ENCODE data around the gene CMSS1. TPM values are rescaled to one million over a fixed set of nuclear protein-coding genes. Genes with fewer than 3 reads are reported as not detected.

The CMSS1 gene
- total RNA-seq, 5 donors from 2014 or later (not counting 1 experiment from before 2014, with no cell fraction given): 16.2 to 22.0 (median 18.3) TPM

DNA sequence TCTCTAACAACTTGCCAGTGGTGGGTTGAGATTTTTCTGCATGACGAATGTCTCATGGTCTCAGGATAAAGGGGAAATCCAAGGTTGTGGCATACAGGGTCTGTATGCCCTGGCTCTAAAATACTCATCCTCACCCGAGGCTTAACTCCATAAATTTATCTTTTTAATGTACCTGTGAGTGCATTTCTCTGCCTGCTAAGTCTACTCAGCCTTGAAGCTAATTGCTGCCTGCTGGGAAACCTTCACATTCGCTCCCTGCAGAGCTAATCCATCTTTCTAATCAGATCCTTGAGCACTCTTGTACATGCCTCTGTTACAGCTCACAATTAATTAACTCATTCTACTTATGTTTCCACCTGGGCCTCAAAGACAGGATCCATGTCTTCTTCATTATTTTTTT lies 93.8 kb downstream of the CMSS1 start:
- Histone ChIP-seq H3K9me3 (no peaks in the 10 kb centered on the region), H3K4me3 (ENCODE audit: control insufficient read depth in 1 of 2, extremely low read depth in 1 of 2, low read length in 1 of 2) (no peak overlapping the region), H3K36me3 (ENCODE audit: control insufficient read depth in 2 of 2, extremely low read depth in 1 of 2, insufficient read depth in 1 of 2, low read length in 1 of 2) (no peaks in the 10 kb centered on the region), H3K27ac (ENCODE audit: low read length) (no peak overlapping the region), H3K27me3 (replicated peaks in 1 of 2; ENCODE audit: control insufficient read depth in 2 of 2, extremely low read depth in 1 of 2, insufficient read depth in 2 of 2, low read length in 1 of 2) (no peaks in the 10 kb centered on the region), H3K4me1 (ENCODE audit: control insufficient read depth in 1 of 2, extremely low read depth in 1 of 2, insufficient read depth in 2 of 2, low read length in 2 of 2) (no peaks in the 10 kb centered on the region)
- Mint-ChIP-seq H3K4me3 (no peak overlapping the region), H3K27ac (no peak overlapping the region), H3K27me3 (no peaks in the 10 kb centered on the region), H3K36me3 (peaks cover 31% of the 10 kb centered on the region), H3K9me3 (no peaks in the 10 kb centered on the region), H3K4me1 (peaks cover 0 to 2% (median 1%) of the 10 kb centered on the region in 3 donors)
- ChIA-PET CTCF (no interaction called here), POLR2A (interaction anchor here in 1 of 2 donors (0.6 kb wide), 1 partner anchor 187 kb away, joined by 4 read pairs; no protein-coding TSS in a partner anchor)
- DNase-seq: no peak
- WGBS (ENCODE audit: insufficient coverage): 82% methylated on average over 1 of the region's 3 CpGs
- ATAC-seq (replicated peaks in 1 of 4): no peak

DNA sequence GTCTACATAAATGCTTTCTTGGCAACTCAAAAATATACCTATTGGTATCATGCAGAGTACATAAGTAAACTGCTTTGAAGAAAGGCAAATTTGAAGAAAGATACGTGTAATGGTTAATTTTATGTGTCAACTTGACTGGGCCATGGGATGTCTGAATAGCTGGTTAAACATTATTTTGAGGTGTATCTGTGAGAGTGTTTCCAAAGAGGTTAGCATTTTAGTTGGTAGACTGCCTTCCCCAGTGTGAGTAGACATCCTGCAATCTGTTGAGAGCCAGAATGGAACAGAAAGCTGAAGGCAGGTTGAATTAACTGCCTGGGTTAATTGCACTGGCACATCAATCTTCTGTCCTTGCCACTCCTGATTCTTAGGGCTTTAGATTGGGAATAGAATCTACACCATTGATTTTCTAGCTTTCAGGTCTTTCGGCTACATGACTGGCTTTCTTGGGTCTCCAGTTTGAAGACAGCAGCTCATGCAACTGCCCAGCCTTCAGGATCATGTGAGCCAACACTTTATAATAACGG lies 98.3 kb downstream of the CMSS1 start:
- no peaks in the 10 kb centered on the region for H3K4me1 ChIP-seq (ENCODE audit: control insufficient read depth in 1 of 2, extremely low read depth in 1 of 2, insufficient read depth in 2 of 2, low read length in 2 of 2)
- H3K36me3 Mint-ChIP-seq: peaks cover 36% of the 10 kb centered on the region
- H3K27ac Mint-ChIP-seq: no peak overlapping the region
- CTCF ChIA-PET: no interaction called here
- no peaks in the 10 kb centered on the region for H3K9me3 ChIP-seq
- H3K36me3 ChIP-seq (ENCODE audit: control insufficient read depth in 2 of 2, extremely low read depth in 1 of 2, insufficient read depth in 1 of 2, low read length in 1 of 2): no peaks in the 10 kb centered on the region
- no peak overlapping the region for H3K4me3 Mint-ChIP-seq
- no peak overlapping the region for H3K4me3 ChIP-seq (ENCODE audit: control insufficient read depth in 1 of 2, extremely low read depth in 1 of 2, low read length in 1 of 2)
- H3K27ac ChIP-seq (ENCODE audit: low read length): no peak overlapping the region
- POLR2A ChIA-PET: interaction anchor here in 1 of 2 donors (0.6 kb wide), 1 partner anchor 43 kb away, joined by 3 read pairs; no protein-coding TSS in a partner anchor
- no peaks in the 10 kb centered on the region for H3K9me3 Mint-ChIP-seq
- 100% methylated on average over 2 of the region's 3 CpGs for WGBS (ENCODE audit: insufficient coverage)
- H3K27me3 Mint-ChIP-seq: no peaks in the 10 kb centered on the region
- H3K4me1 Mint-ChIP-seq: peaks cover 0 to 4% (median 4%) of the 10 kb centered on the region in 3 donors
- DNase-seq (no peak), ATAC-seq (replicated peaks in 1 of 4) (no peak)
- H3K27me3 ChIP-seq (replicated peaks in 1 of 2; ENCODE audit: control insufficient read depth in 2 of 2, extremely low read depth in 1 of 2, insufficient read depth in 2 of 2, low read length in 1 of 2): no peaks in the 10 kb centered on the region

DNA sequence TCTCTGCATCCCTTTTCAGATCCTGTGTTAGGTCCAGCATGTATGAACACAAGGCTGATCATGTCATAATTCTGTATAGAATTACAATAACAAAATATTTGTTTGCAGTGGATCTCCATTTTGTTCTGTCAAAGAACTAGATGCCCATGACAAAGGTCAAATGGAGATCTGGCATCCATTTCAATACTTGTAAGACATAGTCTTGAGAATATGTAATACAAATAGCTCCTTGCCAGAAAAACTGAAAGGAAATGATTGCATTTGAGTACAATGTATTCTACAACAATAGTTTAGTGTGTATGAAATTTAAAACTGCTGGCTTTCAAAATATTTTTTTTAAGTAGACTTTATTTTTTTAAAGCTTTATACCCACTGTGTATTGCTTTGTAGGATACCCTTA lies 101.1 kb downstream of the CMSS1 start:
- POLR2A ChIA-PET: no interaction called here
- Histone ChIP-seq H3K4me1 (ENCODE audit: control insufficient read depth in 1 of 2, extremely low read depth in 1 of 2, insufficient read depth in 2 of 2, low read length in 2 of 2) (no peaks in the 10 kb centered on the region), H3K4me3 (ENCODE audit: control insufficient read depth in 1 of 2, extremely low read depth in 1 of 2, low read length in 1 of 2) (no peak overlapping the region), H3K36me3 (ENCODE audit: control insufficient read depth in 2 of 2, extremely low read depth in 1 of 2, insufficient read depth in 1 of 2, low read length in 1 of 2) (no peaks in the 10 kb centered on the region), H3K27me3 (replicated peaks in 1 of 2; ENCODE audit: control insufficient read depth in 2 of 2, extremely low read depth in 1 of 2, insufficient read depth in 2 of 2, low read length in 1 of 2) (no peaks in the 10 kb centered on the region), H3K27ac (ENCODE audit: low read length) (no peak overlapping the region), H3K9me3 (no peaks in the 10 kb centered on the region)
- ATAC-seq (replicated peaks in 1 of 4) (no peak), DNase-seq (no peak)
- H3K36me3 Mint-ChIP-seq: peaks cover 33% of the 10 kb centered on the region
- no peak overlapping the region for H3K4me3 Mint-ChIP-seq
- H3K4me1 Mint-ChIP-seq: peaks cover 0 to 6% (median 5%) of the 10 kb centered on the region in 3 donors
- H3K9me3 Mint-ChIP-seq: peaks cover 0 to 3% (median 0%) of the 10 kb centered on the region in 3 donors
- no peak overlapping the region for H3K27ac Mint-ChIP-seq
- H3K27me3 Mint-ChIP-seq: no peaks in the 10 kb centered on the region
- CTCF ChIA-PET: no interaction called here

DNA sequence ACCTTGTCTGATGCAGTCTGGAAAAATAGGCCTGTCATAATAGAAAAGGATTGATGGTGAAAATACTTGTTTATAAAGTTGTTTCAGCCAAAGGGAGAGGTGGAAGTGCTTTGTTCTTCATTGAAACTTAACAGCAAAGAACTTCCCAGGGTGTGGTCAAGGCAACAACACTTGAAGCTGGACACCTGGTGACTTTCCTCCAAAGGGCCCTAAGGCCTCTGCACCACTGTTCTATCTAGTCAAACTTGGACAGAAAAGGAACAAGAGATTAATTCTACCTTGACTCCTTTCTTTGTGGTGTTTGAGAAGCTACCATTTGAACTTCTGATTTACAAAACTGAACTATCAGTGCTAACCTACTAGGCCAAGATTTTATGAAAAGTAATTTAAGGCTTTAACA lies 102.0 kb downstream of the CMSS1 start:
- Mint-ChIP-seq H3K9me3 (peaks cover 0 to 5% (median 0%) of the 10 kb centered on the region in 3 donors), H3K36me3 (peaks cover 31% of the 10 kb centered on the region), H3K4me1 (peaks cover 0 to 6% (median 5%) of the 10 kb centered on the region in 3 donors), H3K27ac (no peak overlapping the region), H3K27me3 (no peaks in the 10 kb centered on the region), H3K4me3 (no peak overlapping the region)
- no peak overlapping the region for H3K27ac ChIP-seq (ENCODE audit: low read length)
- H3K36me3 ChIP-seq (ENCODE audit: control insufficient read depth in 2 of 2, extremely low read depth in 1 of 2, insufficient read depth in 1 of 2, low read length in 1 of 2): no peaks in the 10 kb centered on the region
- CTCF ChIA-PET: no interaction called here
- ATAC-seq (replicated peaks in 1 of 4) (no peak), DNase-seq (no peak)
- POLR2A ChIA-PET: no interaction called here
- H3K27me3 ChIP-seq (replicated peaks in 1 of 2; ENCODE audit: control insufficient read depth in 2 of 2, extremely low read depth in 1 of 2, insufficient read depth in 2 of 2, low read length in 1 of 2): no peaks in the 10 kb centered on the region
- no peaks in the 10 kb centered on the region for H3K4me1 ChIP-seq (ENCODE audit: control insufficient read depth in 1 of 2, extremely low read depth in 1 of 2, insufficient read depth in 2 of 2, low read length in 2 of 2)
- no peaks in the 10 kb centered on the region for H3K9me3 ChIP-seq
- H3K4me3 ChIP-seq (ENCODE audit: control insufficient read depth in 1 of 2, extremely low read depth in 1 of 2, low read length in 1 of 2): no peak overlapping the region

DNA sequence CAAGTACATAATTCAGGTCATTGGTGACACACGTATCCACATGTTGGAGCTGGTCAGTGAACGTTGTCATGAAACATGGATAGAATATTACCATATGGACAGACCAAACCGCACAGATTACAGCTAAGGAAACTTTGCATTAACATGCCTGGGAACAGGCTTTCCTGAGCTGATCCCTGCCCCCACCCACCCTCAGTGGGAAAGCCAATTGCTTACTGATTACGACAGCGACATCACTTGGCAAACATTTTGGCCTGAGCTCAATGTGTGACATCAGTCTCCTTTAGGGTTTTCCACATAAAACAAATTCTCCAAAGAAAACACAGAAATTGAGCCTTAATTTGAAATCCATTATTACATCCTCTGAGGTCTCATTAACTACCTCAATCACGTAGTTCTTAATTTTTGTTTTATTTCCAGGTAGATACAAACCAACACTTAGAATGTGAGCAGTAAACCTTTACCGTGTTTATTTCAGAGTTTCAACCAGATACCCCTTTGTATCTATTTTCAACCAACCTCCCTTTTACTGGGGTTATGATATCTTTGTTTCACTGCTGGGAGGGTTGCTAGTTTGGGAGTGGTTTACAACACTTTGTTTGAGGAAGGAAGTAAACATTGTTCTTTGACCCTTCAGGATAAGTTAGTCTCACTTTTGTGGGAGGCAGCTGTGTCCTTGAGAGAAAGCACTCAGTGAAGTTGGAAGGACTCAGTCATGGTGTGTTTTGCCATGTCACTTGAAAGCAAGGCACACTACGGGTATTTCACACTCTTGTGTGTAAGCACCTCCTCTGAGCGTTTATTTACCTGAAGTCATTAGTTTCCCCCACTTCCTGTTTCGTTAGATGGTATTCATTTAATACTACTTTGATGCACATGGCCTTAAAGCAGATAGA lies 103.1 kb downstream of the CMSS1 start:
- POLR2A ChIA-PET: no interaction called here
- peaks cover 31% of the 10 kb centered on the region for H3K36me3 Mint-ChIP-seq
- DNase-seq (no peak), ATAC-seq (replicated peaks in 1 of 4) (no peak)
- H3K27ac Mint-ChIP-seq: no peak overlapping the region
- CTCF ChIA-PET: interaction anchor here in 1 of 2 donors (0.6 kb wide), 2 partner anchors 41 to 1642 kb away, joined by 3 to 11 read pairs; no protein-coding TSS in a partner anchor
- Histone ChIP-seq H3K4me1 (ENCODE audit: control insufficient read depth in 1 of 2, extremely low read depth in 1 of 2, insufficient read depth in 2 of 2, low read length in 2 of 2) (no peaks in the 10 kb centered on the region), H3K36me3 (ENCODE audit: control insufficient read depth in 2 of 2, extremely low read depth in 1 of 2, insufficient read depth in 1 of 2, low read length in 1 of 2) (no peaks in the 10 kb centered on the region), H3K27ac (ENCODE audit: low read length) (no peak overlapping the region), H3K9me3 (no peaks in the 10 kb centered on the region), H3K27me3 (replicated peaks in 1 of 2; ENCODE audit: control insufficient read depth in 2 of 2, extremely low read depth in 1 of 2, insufficient read depth in 2 of 2, low read length in 1 of 2) (no peaks in the 10 kb centered on the region), H3K4me3 (ENCODE audit: control insufficient read depth in 1 of 2, extremely low read depth in 1 of 2, low read length in 1 of 2) (no peak overlapping the region)
- H3K9me3 Mint-ChIP-seq: peaks cover 0 to 5% (median 0%) of the 10 kb centered on the region in 3 donors
- WGBS (ENCODE audit: insufficient coverage): 98% methylated on average over 4 of the region's 10 CpGs
- no peaks in the 10 kb centered on the region for H3K27me3 Mint-ChIP-seq
- no peak overlapping the region for H3K4me3 Mint-ChIP-seq
- H3K4me1 Mint-ChIP-seq: peaks cover 0 to 6% (median 5%) of the 10 kb centered on the region in 3 donors

DNA sequence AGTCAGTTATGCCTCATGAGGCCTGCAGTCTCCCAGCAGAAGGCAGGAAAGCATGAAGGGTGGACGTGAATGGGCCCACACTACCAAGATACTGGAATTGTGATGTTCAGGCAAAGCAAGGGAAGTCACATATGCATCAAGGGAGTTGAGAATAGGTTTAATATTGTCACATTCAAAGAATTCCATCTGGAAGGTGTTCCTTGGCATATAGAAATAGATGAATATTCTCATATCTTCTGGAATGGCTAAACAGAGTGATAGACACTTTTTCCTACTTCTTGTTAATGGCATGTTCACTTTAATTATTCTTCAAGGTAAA lies 103.7 kb downstream of the CMSS1 start:
- H3K9me3 Mint-ChIP-seq: peaks cover 0 to 5% (median 0%) of the 10 kb centered on the region in 3 donors
- Histone ChIP-seq H3K4me3 (ENCODE audit: control insufficient read depth in 1 of 2, extremely low read depth in 1 of 2, low read length in 1 of 2) (no peak overlapping the region), H3K27me3 (replicated peaks in 1 of 2; ENCODE audit: control insufficient read depth in 2 of 2, extremely low read depth in 1 of 2, insufficient read depth in 2 of 2, low read length in 1 of 2) (no peaks in the 10 kb centered on the region), H3K4me1 (ENCODE audit: control insufficient read depth in 1 of 2, extremely low read depth in 1 of 2, insufficient read depth in 2 of 2, low read length in 2 of 2) (no peaks in the 10 kb centered on the region), H3K36me3 (ENCODE audit: control insufficient read depth in 2 of 2, extremely low read depth in 1 of 2, insufficient read depth in 1 of 2, low read length in 1 of 2) (no peaks in the 10 kb centered on the region), H3K27ac (ENCODE audit: low read length) (no peak overlapping the region), H3K9me3 (no peaks in the 10 kb centered on the region)
- no peak for ATAC-seq (replicated peaks in 1 of 4)
- no peak for DNase-seq
- ChIA-PET POLR2A (no interaction called here), CTCF (no interaction called here)
- no peak overlapping the region for H3K27ac Mint-ChIP-seq
- no peak overlapping the region for H3K4me3 Mint-ChIP-seq
- H3K27me3 Mint-ChIP-seq: no peaks in the 10 kb centered on the region
- WGBS (ENCODE audit: insufficient coverage): 100% methylated on average over 1 of the region's 1 CpG
- H3K36me3 Mint-ChIP-seq: peaks cover 27% of the 10 kb centered on the region
- peaks cover 0 to 6% (median 5%) of the 10 kb centered on the region in 3 donors for H3K4me1 Mint-ChIP-seq
